Measurements from ENCODE around the gene SRSF9. TPM values are rescaled to one million over a fixed set of nuclear protein-coding genes. Genes with fewer than 3 reads are reported as not detected.
A peak's percentile ranks its signal among the peaks of the same experiment; 100 is the strongest.

The SRSF9 gene
- total and polyA plus RNA-seq, 2 of the 13 experiments (the other 11 are each of a cell fraction or from before 2014, with no cell fraction given), result 125 to 144 TPM

GRCh38 chr12:120469450-120470149 lies at the start of gene SRSF9 (continued):
- TF ChIP-seq GRHL1 (CRISPR knock-in tag; conservative IDR thresholded peaks at IDR 0.05), result no peak
- TF ChIP-seq HOXA5 (CRISPR knock-in tag; IDR thresholded peaks at IDR 0.05), result no peak
- peak; percentile 32; the same call in 1 of the 2 replicates for TF ChIP-seq DR1 (CRISPR knock-in tag; IDR thresholded peaks at IDR 0.05)
- TF ChIP-seq PHF8 (CRISPR knock-in tag; IDR thresholded peaks at IDR 0.05), result peak; percentile 88
- TF ChIP-seq HOXA7 (CRISPR knock-in tag; IDR thresholded peaks at IDR 0.05), result no peak
- TF ChIP-seq YY1 (IDR thresholded peaks at IDR 0.05; ENCODE audit: insufficient read depth, insufficient replicate concordance, low read depth, low read length), result peak; percentile 67
- no peak for TF ChIP-seq ZBTB14 (CRISPR knock-in tag; IDR thresholded peaks at IDR 0.05)
- TF ChIP-seq HNF4G (IDR thresholded peaks at IDR 0.05; ENCODE audit: borderline replicate concordance, low read depth, low read length), result no peak
- TF ChIP-seq HNF4G (CRISPR knock-in tag; IDR thresholded peaks at IDR 0.05; ENCODE audit: borderline replicate concordance, low read depth), result no peak
- peak; percentile 90; the same call in 1 of the 2 replicates for TF ChIP-seq KAT7 (CRISPR knock-in tag; IDR thresholded peaks at IDR 0.05; ENCODE audit: borderline replicate concordance)
- TF ChIP-seq PAXIP1 (CRISPR knock-in tag; conservative IDR thresholded peaks at IDR 0.05), result no peak; the same call in 1 of the 2 replicates
- TF ChIP-seq ZNF776 (CRISPR knock-in tag; IDR thresholded peaks at IDR 0.05), result no peak
- peak; percentile 35; the same call in 1 of the 2 replicates for TF ChIP-seq SNAPC4 (CRISPR knock-in tag; IDR thresholded peaks at IDR 0.05)
- TF ChIP-seq SUZ12 (IDR thresholded peaks at IDR 0.05; ENCODE audit: low read depth, low read length), result peak; percentile 49; the same call in 1 of the 2 replicates
- no peak for TF ChIP-seq ZBTB1 (CRISPR knock-in tag; IDR thresholded peaks at IDR 0.05; ENCODE audit: borderline replicate concordance)
- peak; percentile 87 for TF ChIP-seq ZSCAN25 (CRISPR knock-in tag; IDR thresholded peaks at IDR 0.05)

Measured in HepG2 (cell line).